Measurements from ENCODE around the gene RGS6. TPM values are rescaled to one million over a fixed set of nuclear protein-coding genes. Genes with fewer than 3 reads are reported as not detected.

Gene RGS6
- total and polyA plus RNA-seq, 2 experiments from 2014 or later = not detected

DNA sequence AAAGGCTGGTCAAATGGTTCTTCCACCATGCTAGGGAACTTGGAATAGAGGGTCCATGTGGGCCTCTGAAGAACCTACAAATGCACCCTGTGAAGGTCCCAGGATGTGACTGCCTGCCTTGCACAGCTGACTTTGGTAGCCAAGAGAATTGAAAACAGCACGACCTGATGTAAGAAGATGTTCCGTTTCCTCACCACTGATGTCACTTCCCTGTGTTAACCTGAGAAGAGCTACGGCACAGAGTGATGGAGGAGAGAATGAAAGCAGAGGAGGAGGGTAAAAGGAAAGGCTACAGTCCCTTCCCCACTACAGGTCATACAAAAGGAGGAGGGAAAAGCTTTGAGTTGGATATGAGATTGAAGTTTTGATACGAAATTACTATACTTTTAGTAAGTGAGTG lies 328.8 kb downstream of the RGS6 start:
- WGBS, 2 experiments (ENCODE audit: low coverage in 1 of 2, low lambda C conversion rate in 2 of 2, missing lambda C conversion rate in 2 of 2) = 11 to 13% methylated on average over 4 of the region's 4 CpGs
- H3K79me2 ChIP-seq (ENCODE audit: insufficient read depth) = no peaks in the 10 kb centered on the region
- H3K9me3 ChIP-seq (ENCODE audit: low read depth) = no peaks in the 10 kb centered on the region
- in situ Hi-C loops (cut with MboI) = no loop called here
- no peak overlapping the region for H3K9ac ChIP-seq
- H3K4me3 ChIP-seq = no peak overlapping the region
- no peaks in the 10 kb centered on the region for H4K20me1 ChIP-seq (ENCODE audit: insufficient read depth)
- H3K27me3 ChIP-seq (replicated peaks; ENCODE audit: insufficient read depth) = no peaks in the 10 kb centered on the region
- H3K9me2 ChIP-seq (ENCODE audit: insufficient read depth) = no peaks in the 10 kb centered on the region
- no peak overlapping the region for H3K27ac ChIP-seq
- H2AFZ ChIP-seq = no peak overlapping the region
- H3K4me2 ChIP-seq (ENCODE audit: unreplicated experiment) = no peak overlapping the region
- no peaks in the 10 kb centered on the region for H3K4me1 ChIP-seq (ENCODE audit: insufficient read depth)
- no peaks in the 10 kb centered on the region for H3K36me3 ChIP-seq (ENCODE audit: low read depth)
- no peak for DNase-seq
- H3F3A ChIP-seq (ENCODE audit: insufficient read depth) = no peaks in the 10 kb centered on the region
- TF ChIP-seq EZH2phosphoT487 (IDR thresholded peaks at IDR 0.05; ENCODE audit: insufficient read depth, low read depth) = no peak
- TF ChIP-seq EZH2 (IDR thresholded peaks at IDR 0.05; ENCODE audit: insufficient read depth, poor library complexity, severe bottlenecking) = no peak

DNA sequence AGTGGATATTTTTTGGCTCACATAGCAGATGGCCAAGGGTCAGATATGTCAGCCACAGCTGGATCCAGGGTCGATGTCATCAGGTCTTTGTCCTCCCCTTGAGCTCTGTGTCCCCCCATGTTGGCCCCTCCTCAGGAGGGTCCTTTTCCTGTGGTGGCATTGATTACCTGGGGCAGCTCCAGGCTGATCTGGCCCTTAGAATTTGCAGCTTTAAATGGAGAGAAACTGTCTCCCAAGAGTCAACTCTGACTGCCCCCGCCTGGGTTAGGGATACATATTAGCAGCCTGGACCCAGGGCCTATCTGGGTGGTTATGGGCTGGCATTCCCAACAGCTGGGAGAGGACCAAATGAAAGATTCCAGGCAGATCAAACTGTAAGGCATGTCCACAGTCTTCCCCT lies 330.5 kb downstream of the RGS6 start:
- no peak for DNase-seq
- Histone ChIP-seq H4K20me1 (ENCODE audit: insufficient read depth) (no peaks in the 10 kb centered on the region), H3K79me2 (ENCODE audit: insufficient read depth) (no peaks in the 10 kb centered on the region), H3F3A (ENCODE audit: insufficient read depth) (no peaks in the 10 kb centered on the region), H3K27ac (no peak overlapping the region), H3K4me2 (ENCODE audit: unreplicated experiment) (no peak overlapping the region), H3K4me1 (ENCODE audit: insufficient read depth) (no peaks in the 10 kb centered on the region), H3K36me3 (ENCODE audit: low read depth) (no peaks in the 10 kb centered on the region), H2AFZ (no peak overlapping the region), H3K9me2 (ENCODE audit: insufficient read depth) (no peaks in the 10 kb centered on the region), H3K4me3 (no peak overlapping the region), H3K9me3 (ENCODE audit: low read depth) (no peaks in the 10 kb centered on the region), H3K9ac (no peak overlapping the region), H3K27me3 (replicated peaks; ENCODE audit: insufficient read depth) (no peaks in the 10 kb centered on the region)
- TF ChIP-seq EZH2 (IDR thresholded peaks at IDR 0.05; ENCODE audit: insufficient read depth, poor library complexity, severe bottlenecking) (no peak), EZH2phosphoT487 (IDR thresholded peaks at IDR 0.05; ENCODE audit: insufficient read depth, low read depth) (no peak)
- in situ Hi-C loops (cut with MboI) = no loop called here
- 27 to 31% methylated on average over 2 of the region's 2 CpGs for WGBS, 2 experiments (ENCODE audit: low coverage in 1 of 2, low lambda C conversion rate in 2 of 2, missing lambda C conversion rate in 2 of 2)

DNA sequence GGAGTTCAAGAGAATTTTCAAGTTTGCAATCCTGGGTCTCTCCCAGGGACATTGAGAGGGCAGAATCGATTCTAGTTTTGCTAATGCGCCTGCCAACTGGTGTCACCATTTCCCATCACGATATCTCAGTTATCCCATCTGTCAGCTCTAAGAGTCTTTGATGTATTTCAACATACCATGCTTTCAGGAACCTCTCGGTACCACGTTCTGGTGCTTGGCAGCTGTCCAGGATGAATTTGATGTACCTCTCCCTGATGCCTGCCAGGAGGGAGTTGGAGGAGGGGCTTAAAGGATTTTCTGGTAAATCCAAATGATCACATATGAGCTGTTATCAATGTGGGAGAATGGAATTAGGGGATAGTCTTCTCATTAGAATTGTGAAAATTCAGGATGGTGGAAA lies 332.5 kb downstream of the RGS6 start:
- H3K27ac ChIP-seq = no peak overlapping the region
- H3K27me3 ChIP-seq (replicated peaks; ENCODE audit: insufficient read depth) = no peaks in the 10 kb centered on the region
- H3K4me2 ChIP-seq (ENCODE audit: unreplicated experiment) = no peak overlapping the region
- no peak overlapping the region for H3K4me3 ChIP-seq
- no peaks in the 10 kb centered on the region for H3K79me2 ChIP-seq (ENCODE audit: insufficient read depth)
- H3K4me1 ChIP-seq (ENCODE audit: insufficient read depth) = no peaks in the 10 kb centered on the region
- in situ Hi-C loops (cut with MboI) = no loop called here
- no peaks in the 10 kb centered on the region for H3K36me3 ChIP-seq (ENCODE audit: low read depth)
- H3K9me3 ChIP-seq (ENCODE audit: low read depth) = no peaks in the 10 kb centered on the region
- WGBS, 2 experiments (ENCODE audit: low coverage in 1 of 2, low lambda C conversion rate in 2 of 2, missing lambda C conversion rate in 2 of 2) = 9 to 14% methylated on average over 5 of the region's 5 CpGs
- no peaks in the 10 kb centered on the region for H3F3A ChIP-seq (ENCODE audit: insufficient read depth)
- TF ChIP-seq EZH2phosphoT487 (IDR thresholded peaks at IDR 0.05; ENCODE audit: insufficient read depth, low read depth) (no peak), EZH2 (IDR thresholded peaks at IDR 0.05; ENCODE audit: insufficient read depth, poor library complexity, severe bottlenecking) (no peak)
- H3K9me2 ChIP-seq (ENCODE audit: insufficient read depth) = no peaks in the 10 kb centered on the region
- no peaks in the 10 kb centered on the region for H4K20me1 ChIP-seq (ENCODE audit: insufficient read depth)
- no peak overlapping the region for H3K9ac ChIP-seq
- DNase-seq = no peak
- H2AFZ ChIP-seq = no peak overlapping the region

DNA sequence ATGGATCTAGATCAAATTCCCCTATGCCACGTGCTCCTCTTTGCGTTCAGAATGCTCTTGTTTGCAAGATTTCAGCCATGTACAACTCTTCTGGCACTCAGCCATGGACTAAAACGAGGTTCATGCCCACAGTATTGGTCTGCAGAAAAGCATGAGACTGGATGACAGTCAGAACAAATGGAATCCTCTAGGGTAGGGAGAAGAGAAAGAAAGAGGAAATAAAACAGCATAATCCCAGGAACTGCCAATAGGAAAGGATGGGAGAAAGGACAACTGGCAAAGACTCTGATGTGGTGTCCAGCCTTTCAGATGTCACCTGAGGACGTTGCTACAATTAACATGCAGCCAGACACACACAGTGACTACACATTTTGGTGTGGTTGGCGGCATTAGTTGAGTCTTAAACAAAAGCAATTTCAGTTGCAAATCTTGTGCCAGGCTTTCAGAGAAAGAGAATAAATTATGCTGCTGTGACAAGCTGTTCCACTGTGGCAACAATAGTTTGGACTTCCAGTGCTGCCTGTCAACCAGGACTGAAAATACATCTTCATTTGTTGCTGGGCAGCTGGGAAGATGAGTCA lies 338.0 kb downstream of the RGS6 start:
- WGBS, 2 experiments (ENCODE audit: low coverage in 1 of 2, low lambda C conversion rate in 2 of 2, missing lambda C conversion rate in 2 of 2) = 4 to 8% methylated on average over 5 of the region's 5 CpGs
- no peaks in the 10 kb centered on the region for H3K9me3 ChIP-seq (ENCODE audit: low read depth)
- no peaks in the 10 kb centered on the region for H3K9me2 ChIP-seq (ENCODE audit: insufficient read depth)
- H4K20me1 ChIP-seq (ENCODE audit: insufficient read depth) = no peaks in the 10 kb centered on the region
- DNase-seq = no peak
- H3K9ac ChIP-seq = no peak overlapping the region
- no peaks in the 10 kb centered on the region for H3K79me2 ChIP-seq (ENCODE audit: insufficient read depth)
- H3K4me3 ChIP-seq = no peak overlapping the region
- H3K27me3 ChIP-seq (replicated peaks; ENCODE audit: insufficient read depth) = no peaks in the 10 kb centered on the region
- no peaks in the 10 kb centered on the region for H3K4me1 ChIP-seq (ENCODE audit: insufficient read depth)
- TF ChIP-seq EZH2 (IDR thresholded peaks at IDR 0.05; ENCODE audit: insufficient read depth, poor library complexity, severe bottlenecking) = no peak
- TF ChIP-seq EZH2phosphoT487 (IDR thresholded peaks at IDR 0.05; ENCODE audit: insufficient read depth, low read depth) = no peak
- no peak overlapping the region for H2AFZ ChIP-seq
- in situ Hi-C loops (cut with MboI) = no loop called here
- no peak overlapping the region for H3K4me2 ChIP-seq (ENCODE audit: unreplicated experiment)
- no peaks in the 10 kb centered on the region for H3K36me3 ChIP-seq (ENCODE audit: low read depth)
- H3F3A ChIP-seq (ENCODE audit: insufficient read depth) = no peaks in the 10 kb centered on the region
- H3K27ac ChIP-seq = no peak overlapping the region

- Histone ChIP-seq H4K20me1 (ENCODE audit: insufficient read depth) (no peaks in the 10 kb centered on the region), H3K9me2 (ENCODE audit: insufficient read depth) (no peaks in the 10 kb centered on the region), H3K9ac (no peak overlapping the region), H3K36me3 (ENCODE audit: low read depth) (no peaks in the 10 kb centered on the region), H3K27me3 (replicated peaks; ENCODE audit: insufficient read depth) (no peaks in the 10 kb centered on the region), H2AFZ (no peak overlapping the region), H3K9me3 (ENCODE audit: low read depth) (no peaks in the 10 kb centered on the region), H3K4me1 (ENCODE audit: insufficient read depth) (no peaks in the 10 kb centered on the region), H3K4me3 (no peak overlapping the region), H3K27ac (no peak overlapping the region), H3K79me2 (ENCODE audit: insufficient read depth) (no peaks in the 10 kb centered on the region), H3K4me2 (ENCODE audit: unreplicated experiment) (no peak overlapping the region), H3F3A (ENCODE audit: insufficient read depth) (no peaks in the 10 kb centered on the region)
- in situ Hi-C loops (cut with MboI) = no loop called here
- TF ChIP-seq EZH2 (IDR thresholded peaks at IDR 0.05; ENCODE audit: insufficient read depth, poor library complexity, severe bottlenecking) = no peak
- no peak for TF ChIP-seq EZH2phosphoT487 (IDR thresholded peaks at IDR 0.05; ENCODE audit: insufficient read depth, low read depth)
- no peak for DNase-seq
- WGBS, 2 experiments (ENCODE audit: low coverage in 1 of 2, low lambda C conversion rate in 2 of 2, missing lambda C conversion rate in 2 of 2) = 11 to 22% methylated on average over 3 of the region's 3 CpGs
Measured at GRCh38 chr14:72270749-72271148, 338.5 kb downstream of the RGS6 start.
